SK-N-MC (cell line): ENCODE measurements around the gene MYO5A.
"Not testable (repeated sequence)": the region's sequence is repeated elsewhere in the genome, so short reads cannot be mapped to it uniquely, and the experiment has no call there.

ENCODE experiments used
- FOXP2 ChIP-seq: optimal IDR thresholded peaks from 2 replicates; pipeline ENCODE3; 2011; ENCODE audit warnings: mild to moderate bottlenecking, moderate library complexity; ENCODE audit not compliant: insufficient read depth; ENCODE audit errors: extremely low read length, control extremely low read depth
- POLR2AphosphoS5 ChIP-seq: IDR thresholded peaks from 2 replicates; pipeline ENCODE4 v1.6.1; 2012; ENCODE audit warnings: mild to moderate bottlenecking, low read depth, low read length, borderline replicate concordance

- TF ChIP-seq POLR2AphosphoS5, FOXP2: not testable (repeated sequence)
These were observed 89.6 kb downstream of the MYO5A start for GRCh38 chr15:52439042-52439441.
